ENCODE data around the gene SLC15A5.

GRCh38 chr12:16166563-16167470 lies 110.7 kb downstream of the SLC15A5 start:
- no peak for TF ChIP-seq CTCF (conservative IDR thresholded peaks at IDR 0.05)
- TF ChIP-seq EZH2 (IDR thresholded peaks at IDR 0.05; ENCODE audit: low read depth), result no peak

All from PC-9 (cell line).